ENCODE measurements around the gene ERGIC3. TPM values are rescaled to one million over a fixed set of nuclear protein-coding genes. Genes with fewer than 3 reads are reported as not detected.

Gene ERGIC3
- total and polyA plus RNA-seq, 2 donors (not counting 1 experiment from before 2014, with no cell fraction given) = 191 to 254 TPM

- CTCF ChIA-PET = interaction anchor here (1.6 kb wide), 1 partner anchor 17 kb away, joined by 5 read pairs; no protein-coding TSS in a partner anchor
- H3K9me3 Mint-ChIP-seq (ENCODE audit: insufficient read depth) = no peaks in the 10 kb centered on the region
- WGBS (ENCODE audit: insufficient coverage) = 99% methylated on average over 8 of the region's 9 CpGs
These were observed 22.9 kb upstream of the ERGIC3 start for GRCh38 chr20:35518955-35519354.

More at GRCh38 chr20:35518955-35519354, 22.9 kb upstream of the ERGIC3 start:
- H3K4me3 Mint-ChIP-seq = no peak overlapping the region
- intact Hi-C loops (cut with micrococcal nuclease) = no loop called here
- no peaks in the 10 kb centered on the region for H3K9me3 ChIP-seq (ENCODE audit: control extremely low read depth in 1 of 3, control insufficient read depth in 2 of 3, insufficient read depth in 1 of 3, low read length in 2 of 3)
- H3K27ac ChIP-seq (ENCODE audit: low read length in 2 of 2) = no peak overlapping the region
- POLR2A ChIA-PET = interaction anchor here (0.6 kb wide), 1 partner anchor 18 kb away, joined by 4 read pairs; no protein-coding TSS in a partner anchor
- H3K4me3 ChIP-seq (ENCODE audit: control extremely low read depth in 1 of 5, extremely low read depth in 1 of 5, insufficient read depth in 1 of 5, low read depth in 2 of 5, low read length in 4 of 5) = no peak overlapping the region
- no peaks in the 10 kb centered on the region for H3K27me3 ChIP-seq (replicated peaks in 1 of 4; ENCODE audit: control extremely low read depth in 1 of 4, control insufficient read depth in 3 of 4, insufficient read depth in 4 of 4, low read length in 3 of 4)
- no peak for TF ChIP-seq CTCF (IDR thresholded peaks at IDR 0.05)
- TF ChIP-seq EZH2 (IDR thresholded peaks at IDR 0.05; ENCODE audit: borderline replicate concordance, insufficient read depth, low read depth, low read length, poor library complexity, severe bottlenecking) = no peak
- DNase-seq = no peak
- no peak overlapping the region for H3K27ac Mint-ChIP-seq
- no peaks in the 10 kb centered on the region for H3K27me3 Mint-ChIP-seq
- no peak overlapping the region for H2AFZ ChIP-seq (ENCODE audit: insufficient read depth, low read depth, low read length, poor library complexity, severe bottlenecking)
- no peak for ATAC-seq (ENCODE audit: low read depth)
- H3K9ac ChIP-seq (ENCODE audit: low read length) = no peak overlapping the region
- peaks cover 0 to 19% of the 10 kb centered on the region in 2 experiments for H3K36me3 ChIP-seq (replicated peaks in 1 of 2; ENCODE audit: control extremely low read depth in 1 of 2, control insufficient read depth in 1 of 2, extremely low read depth in 1 of 2, insufficient read depth in 2 of 2, low read length in 1 of 2)
- H3K4me2 ChIP-seq (replicated peaks; ENCODE audit: low read depth, low read length, poor library complexity, severe bottlenecking) = no peak overlapping the region
- H3K4me1 ChIP-seq (ENCODE audit: control insufficient read depth in 2 of 2, insufficient read depth in 2 of 2, low read length in 2 of 2) = no peaks in the 10 kb centered on the region
- no peaks in the 10 kb centered on the region for H3K4me1 Mint-ChIP-seq
- no peaks in the 10 kb centered on the region for H3K79me2 ChIP-seq (ENCODE audit: control insufficient read depth, insufficient read depth, low read length)
- no peaks in the 10 kb centered on the region for H4K20me1 ChIP-seq (ENCODE audit: control insufficient read depth, insufficient read depth, low read length, poor library complexity, severe bottlenecking)
